Superior temporal gyrus (tissue), 1 donor: ENCODE results near the gene RASD1.
A peak's percentile ranks its signal among the peaks of the same experiment; 100 is the strongest.

ENCODE experiments used
- DNase-seq: peaks from one replicate; pipeline ENCODE4 v3.0.0-alpha.2; 2016; ENCODE audit errors: extremely low spot score

RASD1 gene

GRCh38 chr17:17496189-17497064, at the start of gene RASD1:
Gene RASD1, minus strand, starts transcription at chr17:17496395. Its CDS starts 214 bp downstream, at chr17:17496181.
- DNase-seq, result peak; percentile 88

GRCh38 chr17:17545984-17546383, 49.8 kb upstream of the RASD1 start:
- DNase-seq, result no peak

GRCh38 chr17:17545031-17545820, 49.0 kb upstream of the RASD1 start:
- no peak for DNase-seq

GRCh38 chr17:17542906-17543635, 46.9 kb upstream of the RASD1 start:
- no peak for DNase-seq

- no peak for DNase-seq
Observed at GRCh38 chr17:17541640-17542001, 45.4 kb upstream of the RASD1 start.

GRCh38 chr17:17540935-17541639, 44.9 kb upstream of the RASD1 start:
- no peak for DNase-seq

- DNase-seq, result no peak
Observed at GRCh38 chr17:17540278-17540906, 44.2 kb upstream of the RASD1 start.

- DNase-seq, result no peak
Observed at GRCh38 chr17:17539591-17539990, 43.4 kb upstream of the RASD1 start.

GRCh38 chr17:17538417-17539391, 42.5 kb upstream of the RASD1 start:
- DNase-seq, result no peak

GRCh38 chr17:17537311-17538099, 41.3 kb upstream of the RASD1 start:
- DNase-seq, result no peak

- no peak for DNase-seq
Observed at GRCh38 chr17:17536702-17537101, 40.5 kb upstream of the RASD1 start.

- peak; percentile 57 for DNase-seq
Observed at GRCh38 chr17:17535957-17536356, 39.8 kb upstream of the RASD1 start.

- DNase-seq, result no peak
Observed at GRCh38 chr17:17533901-17534441, 37.8 kb upstream of the RASD1 start.

- DNase-seq, result no peak
Observed at GRCh38 chr17:17532991-17533390, 36.8 kb upstream of the RASD1 start.

GRCh38 chr17:17531156-17531555, 35.0 kb upstream of the RASD1 start:
- DNase-seq, result no peak

- DNase-seq, result no peak
Observed at GRCh38 chr17:17528696-17529652, 32.8 kb upstream of the RASD1 start.

- no peak for DNase-seq
Observed at GRCh38 chr17:17527956-17528500, 31.8 kb upstream of the RASD1 start.
